ENCODE results near the gene ADARB1. TPM values are rescaled to one million over a fixed set of nuclear protein-coding genes. Genes with fewer than 3 reads are reported as not detected.

The ADARB1 gene
- total RNA-seq, 2 donors from 2014 or later = 28.7 to 38.5 TPM

GRCh38 chr21:45071078-45071873, 3.1 kb upstream of the ADARB1 start:
- H3K27me3 Mint-ChIP-seq = peaks cover 3 to 7% of the 10 kb centered on the region in 2 donors
- H3K4me1 Mint-ChIP-seq (ENCODE audit: low read depth in 2 of 2) = peaks cover 9 to 14% of the 10 kb centered on the region in 2 donors
- H3K4me3 Mint-ChIP-seq = no peak overlapping the region
- ATAC-seq (no peak), DNase-seq (ENCODE audit: low spot score) (no peak)
- H3K27ac Mint-ChIP-seq = no peak overlapping the region
- H3K9me3 Mint-ChIP-seq = no peaks in the 10 kb centered on the region
- no peaks in the 10 kb centered on the region for H3K36me3 Mint-ChIP-seq

- Mint-ChIP-seq H3K36me3 (no peaks in the 10 kb centered on the region), H3K27ac (no peak overlapping the region), H3K9me3 (no peaks in the 10 kb centered on the region), H3K27me3 (peaks cover 3 to 9% of the 10 kb centered on the region in 2 donors), H3K4me3 (no peak overlapping the region), H3K4me1 (ENCODE audit: low read depth in 2 of 2) (peaks cover 15 to 17% of the 10 kb centered on the region in 2 donors)
- ATAC-seq (no peak), DNase-seq (ENCODE audit: low spot score) (no peak)
Measured at GRCh38 chr21:45071874-45072737, 2.3 kb upstream of the ADARB1 start.

GRCh38 chr21:45072738-45073300, 1.6 kb upstream of the ADARB1 start:
- H3K36me3 Mint-ChIP-seq = no peaks in the 10 kb centered on the region
- ATAC-seq = no peak
- no peak for DNase-seq (ENCODE audit: low spot score)
- peaks cover 16 to 19% of the 10 kb centered on the region in 2 donors for H3K4me1 Mint-ChIP-seq (ENCODE audit: low read depth in 2 of 2)
- H3K27ac Mint-ChIP-seq = peak overlapping the region in 1 of 2 donors; percentile 87
- no peak overlapping the region for H3K4me3 Mint-ChIP-seq
- no peaks in the 10 kb centered on the region for H3K9me3 Mint-ChIP-seq
- H3K27me3 Mint-ChIP-seq = peaks cover 3 to 9% of the 10 kb centered on the region in 2 donors

- Mint-ChIP-seq H3K4me1 (ENCODE audit: low read depth in 2 of 2) (peaks cover 23 to 25% of the 10 kb centered on the region in 2 donors), H3K9me3 (no peaks in the 10 kb centered on the region), H3K27ac (peak overlapping the region; percentile 82 to 87), H3K4me3 (peak overlapping the region; percentile 98), H3K36me3 (no peaks in the 10 kb centered on the region), H3K27me3 (peaks cover 3 to 9% of the 10 kb centered on the region in 2 donors)
- DNase-seq (ENCODE audit: low spot score) = no peak
- ATAC-seq = peak; percentile 2 to 10
Measured at GRCh38 chr21:45073301-45074047, 906 bp upstream of the ADARB1 start.

GRCh38 chr21:45074818-45075595, 627 bp downstream of the ADARB1 start:
- DNase-seq (ENCODE audit: low spot score) (no peak), ATAC-seq (peak in 1 of 2 donors; percentile 15)
- peak overlapping the region in 1 of 2 donors; percentile 74 for H3K27ac Mint-ChIP-seq
- H3K27me3 Mint-ChIP-seq = peaks cover 3 to 9% of the 10 kb centered on the region in 2 donors
- H3K4me3 Mint-ChIP-seq = peak overlapping the region; percentile 86
- H3K36me3 Mint-ChIP-seq = no peaks in the 10 kb centered on the region
- peaks cover 5% of the 10 kb centered on the region for H3K9me3 Mint-ChIP-seq
- peaks cover 38 to 41% of the 10 kb centered on the region in 2 donors for H3K4me1 Mint-ChIP-seq (ENCODE audit: low read depth in 2 of 2)

- peaks cover 7% of the 10 kb centered on the region for H3K9me3 Mint-ChIP-seq
- H3K4me1 Mint-ChIP-seq (ENCODE audit: low read depth in 2 of 2) = peaks cover 43 to 48% of the 10 kb centered on the region in 2 donors
- no peak for ATAC-seq
- DNase-seq (ENCODE audit: low spot score) = no peak
- H3K27me3 Mint-ChIP-seq = peaks cover 3 to 9% of the 10 kb centered on the region in 2 donors
- H3K36me3 Mint-ChIP-seq = no peaks in the 10 kb centered on the region
- peak overlapping the region; percentile 86 for H3K4me3 Mint-ChIP-seq
- peak overlapping the region; percentile 69 to 74 for H3K27ac Mint-ChIP-seq
Measured at GRCh38 chr21:45075596-45076244, 1.3 kb downstream of the ADARB1 start.

- Mint-ChIP-seq H3K9me3 (peaks cover 7% of the 10 kb centered on the region), H3K4me3 (peak overlapping the region; percentile 86), H3K36me3 (no peaks in the 10 kb centered on the region), H3K27ac (peak overlapping the region; percentile 69 to 74), H3K4me1 (ENCODE audit: low read depth in 2 of 2) (peaks cover 48 to 53% of the 10 kb centered on the region in 2 donors), H3K27me3 (peaks cover 3 to 9% of the 10 kb centered on the region in 2 donors)
- ATAC-seq = no peak
- DNase-seq (ENCODE audit: low spot score) = peak; percentile 13
Measured at GRCh38 chr21:45076245-45076711, 1.9 kb downstream of the ADARB1 start.

- H3K9me3 Mint-ChIP-seq = peaks cover 7% of the 10 kb centered on the region
- H3K27me3 Mint-ChIP-seq = peaks cover 3 to 9% of the 10 kb centered on the region in 2 donors
- DNase-seq (ENCODE audit: low spot score) (peak; percentile 57), ATAC-seq (no peak)
- H3K4me3 Mint-ChIP-seq = peak overlapping the region; percentile 85
- H3K36me3 Mint-ChIP-seq = no peaks in the 10 kb centered on the region
- peaks cover 57 to 66% of the 10 kb centered on the region in 2 donors for H3K4me1 Mint-ChIP-seq (ENCODE audit: low read depth in 2 of 2)
- peak overlapping the region; percentile 98 for H3K27ac Mint-ChIP-seq
Measured at GRCh38 chr21:45078371-45078770, 4.0 kb downstream of the ADARB1 start.

GRCh38 chr21:45078877-45079281, 4.5 kb downstream of the ADARB1 start:
- Mint-ChIP-seq H3K27ac (peak overlapping the region; percentile 98), H3K4me3 (peak overlapping the region; percentile 85), H3K4me1 (ENCODE audit: low read depth in 2 of 2) (peaks cover 53 to 71% of the 10 kb centered on the region in 2 donors), H3K9me3 (peaks cover 7% of the 10 kb centered on the region), H3K27me3 (peaks cover 3 to 9% of the 10 kb centered on the region in 2 donors), H3K36me3 (no peaks in the 10 kb centered on the region)
- DNase-seq (ENCODE audit: low spot score) (peak; percentile 86), ATAC-seq (peak; percentile 87 to 91)

- Mint-ChIP-seq H3K4me1 (ENCODE audit: low read depth in 2 of 2) (peaks cover 58 to 76% of the 10 kb centered on the region in 2 donors), H3K9me3 (peaks cover 7% of the 10 kb centered on the region), H3K27me3 (peaks cover 3 to 9% of the 10 kb centered on the region in 2 donors), H3K36me3 (no peaks in the 10 kb centered on the region), H3K27ac (peak overlapping the region; percentile 98), H3K4me3 (peak overlapping the region; percentile 85)
- peak; percentile 50 for DNase-seq (ENCODE audit: low spot score)
- ATAC-seq = no peak
Measured at GRCh38 chr21:45079351-45079750, 5.0 kb downstream of the ADARB1 start.

- H3K27me3 Mint-ChIP-seq = peaks cover 3 to 9% of the 10 kb centered on the region in 2 donors
- peaks cover 64 to 85% of the 10 kb centered on the region in 2 donors for H3K4me1 Mint-ChIP-seq (ENCODE audit: low read depth in 2 of 2)
- peak overlapping the region; percentile 98 for H3K27ac Mint-ChIP-seq
- peak overlapping the region; percentile 85 for H3K4me3 Mint-ChIP-seq
- DNase-seq (ENCODE audit: low spot score) (no peak), ATAC-seq (no peak)
- H3K36me3 Mint-ChIP-seq = no peaks in the 10 kb centered on the region
- H3K9me3 Mint-ChIP-seq = peaks cover 7% of the 10 kb centered on the region
Measured at GRCh38 chr21:45080232-45080631, 5.9 kb downstream of the ADARB1 start.

Measured in natural killer cell treated with Interleukin-12 subunit alpha and Interleukin-12 subunit beta and Interleukin-15 and Interleukin-18, amount 100 ng/mL, for 72 hours (primary cell).